ENCODE data around the gene ADH1B.

- TF ChIP-seq POLR2A (IDR thresholded peaks at IDR 0.05; ENCODE audit: low read depth, low read length): no peak
- TF ChIP-seq POLR2AphosphoS5 (IDR thresholded peaks at IDR 0.05; ENCODE audit: low read depth, low read length): no peak
Measured at GRCh38 chr4:99329876-99330275, 8.7 kb upstream of the ADH1B start.
